Measurements from ENCODE around the gene TFB2M.

DNA sequence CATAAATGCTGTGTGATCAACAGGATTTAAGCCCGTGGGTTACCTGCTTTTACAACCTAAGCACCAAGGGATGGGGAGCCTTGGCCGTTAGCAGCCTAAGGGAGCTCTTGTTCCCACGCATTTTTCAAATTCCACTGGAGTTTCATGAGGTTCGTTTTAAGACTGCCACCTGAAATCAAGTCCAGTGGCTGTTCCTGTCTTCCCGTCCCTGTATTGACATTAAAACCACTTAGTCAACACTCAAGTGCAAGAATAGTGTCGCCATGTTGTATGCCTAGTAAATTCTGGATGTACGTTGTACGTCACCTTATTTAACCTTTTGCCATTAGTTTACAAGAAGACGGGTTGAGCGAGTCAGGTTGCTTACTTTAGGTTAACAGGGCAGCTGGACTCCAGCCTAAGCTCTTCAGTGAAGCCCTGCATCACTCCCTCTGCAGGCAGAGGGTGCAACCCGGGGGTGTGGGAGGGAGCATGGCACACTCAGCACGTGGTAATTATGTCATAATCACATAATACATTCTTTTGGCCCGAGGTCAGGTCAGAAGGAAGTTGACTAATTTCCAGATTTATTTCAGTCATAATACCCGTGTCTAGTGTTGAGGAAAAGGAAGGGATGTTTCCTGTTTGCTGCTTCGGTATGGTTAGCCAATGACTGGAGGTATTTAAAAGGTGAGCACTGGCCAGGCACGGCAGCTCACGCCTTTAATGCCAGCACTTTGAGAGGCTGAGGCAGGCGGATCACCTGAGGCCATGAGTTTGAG, 42.7 kb upstream of the TFB2M start:
- TF ChIP-seq, protein P1, sequence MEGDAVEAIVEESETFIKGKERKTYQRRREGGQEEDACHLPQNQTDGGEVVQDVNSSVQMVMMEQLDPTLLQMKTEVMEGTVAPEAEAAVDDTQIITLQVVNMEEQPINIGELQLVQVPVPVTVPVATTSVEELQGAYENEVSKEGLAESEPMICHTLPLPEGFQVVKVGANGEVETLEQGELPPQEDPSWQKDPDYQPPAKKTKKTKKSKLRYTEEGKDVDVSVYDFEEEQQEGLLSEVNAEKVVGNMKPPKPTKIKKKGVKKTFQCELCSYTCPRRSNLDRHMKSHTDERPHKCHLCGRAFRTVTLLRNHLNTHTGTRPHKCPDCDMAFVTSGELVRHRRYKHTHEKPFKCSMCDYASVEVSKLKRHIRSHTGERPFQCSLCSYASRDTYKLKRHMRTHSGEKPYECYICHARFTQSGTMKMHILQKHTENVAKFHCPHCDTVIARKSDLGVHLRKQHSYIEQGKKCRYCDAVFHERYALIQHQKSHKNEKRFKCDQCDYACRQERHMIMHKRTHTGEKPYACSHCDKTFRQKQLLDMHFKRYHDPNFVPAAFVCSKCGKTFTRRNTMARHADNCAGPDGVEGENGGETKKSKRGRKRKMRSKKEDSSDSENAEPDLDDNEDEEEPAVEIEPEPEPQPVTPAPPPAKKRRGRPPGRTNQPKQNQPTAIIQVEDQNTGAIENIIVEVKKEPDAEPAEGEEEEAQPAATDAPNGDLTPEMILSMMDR (IDR thresholded peaks at IDR 0.05; ENCODE audit: insufficient read depth, low read length, poor library complexity, severe bottlenecking) = no peak
- no peak for TF ChIP-seq EZH2phosphoT487 (conservative IDR thresholded peaks at IDR 0.05; ENCODE audit: low read length)

All from SU-DHL-6 (cell line).